Amniotic stem cell (primary cell): ENCODE measurements around the gene FAAH.
"Not testable (repeated sequence)": the region's sequence is repeated elsewhere in the genome, so short reads cannot be mapped to it uniquely, and the experiment has no call there.

Source experiments
- DNase-seq: peaks from one replicate; lab custom pipeline; 2025; lab: John Stamatoyannopoulos, UW

FAAH gene

DNA sequence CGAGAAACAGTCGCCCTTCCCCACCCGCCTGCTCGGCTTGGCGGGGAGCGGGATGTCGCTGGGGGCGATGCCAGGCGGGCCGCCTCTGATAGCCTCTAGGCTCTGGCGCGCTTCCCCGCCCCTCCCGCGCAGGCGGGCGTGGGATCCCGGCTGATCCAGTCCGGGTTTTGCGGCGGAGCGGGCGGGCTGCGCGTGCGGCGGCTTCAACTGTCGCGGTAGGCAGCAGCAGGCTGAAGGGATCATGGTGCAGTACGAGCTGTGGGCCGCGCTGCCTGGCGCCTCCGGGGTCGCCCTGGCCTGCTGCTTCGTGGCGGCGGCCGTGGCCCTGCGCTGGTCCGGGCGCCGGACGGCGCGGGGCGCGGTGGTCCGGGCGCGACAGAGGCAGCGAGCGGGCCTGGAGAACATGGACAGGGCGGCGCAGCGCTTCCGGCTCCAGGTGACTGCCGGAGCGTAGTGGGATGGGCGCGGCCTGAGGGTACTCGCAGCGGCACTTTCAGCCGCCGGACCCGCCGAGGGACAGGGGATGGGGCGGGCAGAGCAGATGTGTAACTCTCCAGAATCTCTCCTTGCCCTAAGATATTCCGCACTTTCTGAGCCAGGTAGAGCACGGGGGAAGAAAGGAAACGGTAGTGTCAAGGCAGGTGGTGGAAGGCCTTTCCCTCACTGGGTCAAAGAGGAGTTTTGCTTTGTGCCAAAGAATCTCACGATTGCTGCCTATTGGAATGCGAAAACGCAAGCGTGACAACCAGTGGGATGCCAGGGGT lies at the start of gene FAAH:
FAAH (plus strand) TSS at position 210 of the 764 bp plus-strand sequence; CDS start at position 242, 32 bp downstream.
- no peak for DNase-seq

DNA sequence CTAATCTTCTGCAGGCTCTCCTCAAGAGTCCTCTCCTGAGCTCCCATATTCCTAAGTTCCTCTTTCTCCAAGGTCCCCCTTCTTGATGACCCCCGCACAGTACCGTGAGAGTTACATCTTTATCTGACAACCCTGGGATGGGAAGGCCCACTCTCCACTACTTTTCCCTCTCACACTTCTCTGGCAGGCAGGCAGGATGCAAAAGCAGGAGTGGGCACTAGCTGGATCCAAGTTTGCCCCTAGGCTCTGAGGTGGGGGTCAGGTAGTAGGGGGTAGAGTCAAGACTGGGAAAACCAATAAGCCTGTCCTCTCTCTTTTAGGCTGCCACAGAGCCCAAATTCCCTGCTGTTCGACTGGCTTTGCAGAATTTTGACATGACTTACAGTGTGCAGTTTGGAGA lies 49.6 kb upstream of the FAAH start:
- DNase-seq, result no peak

GRCh38 chr1:46345281-46345680 lies 48.8 kb upstream of the FAAH start:
- DNase-seq, result no peak

DNA sequence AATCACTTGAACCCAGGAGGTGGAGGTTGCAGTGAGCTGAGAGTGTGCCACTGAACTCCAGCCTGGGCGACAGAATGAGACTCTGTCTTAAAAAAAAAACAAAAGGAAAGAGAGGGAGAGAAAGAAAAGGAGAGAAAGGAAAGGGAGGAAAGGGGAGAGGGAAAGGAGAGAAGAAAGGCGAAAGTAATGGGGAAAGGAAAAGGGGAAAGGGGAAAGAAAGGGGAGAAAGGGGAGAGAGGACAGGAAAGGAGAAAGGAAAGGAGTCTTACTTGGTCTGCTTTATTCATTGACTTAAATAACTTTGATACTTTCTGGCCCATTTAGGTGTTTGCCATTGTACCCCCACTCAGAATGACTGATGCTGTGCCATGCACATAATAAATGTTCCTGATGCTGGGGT lies 41.8 kb upstream of the FAAH start:
- DNase-seq, result no peak

- not testable (repeated sequence) for DNase-seq
Observed at GRCh38 chr1:46355920-46356319, 38.2 kb upstream of the FAAH start.

- no peak for DNase-seq
Observed at GRCh38 chr1:46362158-46362557, 32.0 kb upstream of the FAAH start.

DNA sequence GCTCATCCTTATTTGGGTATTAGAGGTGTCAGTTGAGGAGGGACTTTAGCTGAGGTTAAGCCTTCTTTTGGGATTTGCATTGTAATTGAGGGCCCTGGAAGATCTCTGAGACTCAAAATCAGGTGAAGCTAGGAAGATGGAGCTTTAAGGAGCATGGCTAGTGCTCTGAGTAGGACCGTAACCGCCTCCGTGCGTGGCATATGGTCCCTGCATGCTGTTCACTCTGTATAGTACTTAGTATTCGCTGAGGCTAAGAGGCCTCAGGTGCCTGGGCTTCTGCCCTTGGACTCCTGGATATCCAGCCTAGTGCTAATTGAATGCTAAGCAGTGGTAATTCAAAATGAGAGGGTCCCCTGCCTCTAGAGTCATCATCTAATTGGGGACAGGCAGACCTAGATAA lies 31.0 kb upstream of the FAAH start:
- no peak for DNase-seq

- DNase-seq, result no peak
Observed at GRCh38 chr1:46364612-46365011, 29.5 kb upstream of the FAAH start.

GRCh38 chr1:46365796-46366195 lies 28.3 kb upstream of the FAAH start:
- not testable (repeated sequence) for DNase-seq

DNA sequence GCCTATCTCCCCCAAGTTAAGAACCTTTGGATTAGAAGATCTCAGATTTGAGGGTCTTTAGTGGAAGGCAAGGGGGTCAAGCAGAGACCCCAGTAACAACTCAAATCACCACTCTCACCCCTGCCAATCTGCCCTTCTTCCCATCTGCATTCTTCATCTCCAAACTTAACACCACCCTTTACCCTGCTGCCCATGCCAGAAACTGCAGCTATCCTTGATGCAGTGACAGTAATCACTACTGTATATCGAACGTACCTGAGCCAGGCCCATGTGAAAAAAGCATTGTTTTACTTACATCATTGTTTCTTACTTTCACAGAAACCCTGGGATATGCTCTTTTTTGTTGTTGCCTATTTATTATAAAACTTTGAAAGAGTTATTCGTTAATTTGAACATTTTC lies 27.0 kb upstream of the FAAH start:
- DNase-seq, result no peak

DNA sequence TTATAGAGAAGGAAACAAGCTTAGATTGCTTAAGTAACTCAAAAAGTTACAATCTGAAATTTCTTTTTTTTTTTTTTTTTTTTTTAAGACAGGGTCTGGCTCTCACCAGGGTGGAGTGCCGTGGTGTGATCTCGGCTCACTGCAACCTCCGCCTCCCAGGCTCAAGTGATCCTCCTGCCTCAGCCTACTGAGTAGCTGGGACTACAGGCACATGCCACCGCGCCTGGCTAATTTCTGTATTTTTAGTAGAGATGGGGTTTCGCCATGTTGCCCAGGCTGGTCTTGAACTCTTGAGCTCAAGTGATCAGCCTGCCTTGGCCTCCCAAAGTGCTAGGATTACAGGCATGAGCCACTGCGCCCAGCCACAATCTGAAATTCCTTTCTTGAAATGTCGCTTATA lies 26.4 kb upstream of the FAAH start:
- not testable (repeated sequence) for DNase-seq

- no peak for DNase-seq
Observed at GRCh38 chr1:46368791-46369190, 25.3 kb upstream of the FAAH start.

DNA sequence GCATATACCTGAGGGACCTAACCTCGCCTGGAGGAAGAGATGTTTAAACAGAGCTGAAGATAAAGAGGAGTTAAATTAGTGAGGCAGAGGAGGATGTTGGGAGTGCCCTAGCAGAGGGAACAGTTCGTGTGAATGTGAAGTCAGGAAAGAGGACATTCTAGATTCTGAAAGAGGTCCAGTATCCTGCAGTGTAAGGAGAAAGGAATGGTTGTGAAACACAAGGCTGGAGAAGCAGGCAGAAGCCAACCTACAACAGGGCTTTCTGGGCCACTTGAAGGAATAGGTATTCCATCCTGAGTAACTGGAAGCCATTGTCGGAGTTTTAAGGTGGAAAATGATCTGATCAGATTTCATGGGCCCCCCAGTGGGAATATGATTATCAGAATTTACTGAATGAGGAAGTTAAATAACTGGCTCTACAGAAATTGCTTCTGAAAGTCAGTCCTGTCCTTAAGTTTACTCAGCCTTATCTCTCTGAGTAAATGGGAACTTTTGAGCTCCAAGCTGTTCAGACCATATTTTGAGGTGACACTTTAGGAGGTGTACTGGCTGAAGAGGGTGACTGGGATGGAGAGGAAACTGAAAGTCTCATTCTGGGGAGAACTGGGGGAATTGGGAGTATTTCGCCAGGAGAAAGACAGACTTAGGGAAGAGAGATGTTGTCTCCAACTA lies 24.4 kb upstream of the FAAH start:
- no peak for DNase-seq

GRCh38 chr1:46370214-46370633 lies 23.9 kb upstream of the FAAH start:
- DNase-seq, result no peak

GRCh38 chr1:46372431-46372830 lies 21.7 kb upstream of the FAAH start:
- DNase-seq, result no peak

DNA sequence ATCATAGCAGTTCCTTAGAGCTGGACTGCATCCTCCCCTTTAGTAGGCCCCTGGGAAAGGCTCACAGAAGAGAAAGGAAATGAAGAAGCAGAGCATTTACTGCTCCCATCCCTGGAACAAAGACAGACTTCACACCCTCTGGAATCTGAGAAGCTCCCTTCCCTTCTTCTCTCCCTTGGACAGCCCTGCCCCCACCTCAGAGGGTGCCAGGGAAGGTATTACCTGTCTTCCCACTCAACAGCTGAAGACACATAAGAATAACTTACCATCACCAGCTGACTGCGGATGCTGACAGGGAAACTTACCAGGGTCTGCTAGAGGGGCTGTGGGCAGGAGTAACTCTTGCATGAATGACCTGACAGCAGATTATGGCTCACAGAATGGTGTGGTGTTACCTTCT lies 14.1 kb upstream of the FAAH start:
- no peak for DNase-seq

DNA sequence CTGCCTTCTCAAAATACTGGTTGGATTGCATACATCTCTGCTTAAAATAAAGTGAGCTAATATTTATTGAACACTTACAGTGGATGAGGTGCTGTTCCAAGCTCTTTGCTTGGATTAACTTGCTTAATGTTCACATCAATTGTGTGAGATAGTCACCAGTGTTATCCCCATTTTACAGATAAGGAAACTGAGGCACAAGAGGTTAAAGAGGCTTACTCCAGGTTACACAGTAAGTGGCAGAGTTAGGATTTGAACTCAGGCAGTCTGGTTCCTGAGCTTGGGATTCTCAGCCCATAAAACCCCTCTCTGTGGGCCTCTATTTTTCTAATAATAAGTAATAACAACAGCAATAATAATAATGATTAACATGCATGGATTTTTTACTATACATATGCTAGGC lies 13.6 kb upstream of the FAAH start:
- DNase-seq, result no peak

- no peak for DNase-seq
Observed at GRCh38 chr1:46393510-46393909, 607 bp upstream of the FAAH start.

DNA sequence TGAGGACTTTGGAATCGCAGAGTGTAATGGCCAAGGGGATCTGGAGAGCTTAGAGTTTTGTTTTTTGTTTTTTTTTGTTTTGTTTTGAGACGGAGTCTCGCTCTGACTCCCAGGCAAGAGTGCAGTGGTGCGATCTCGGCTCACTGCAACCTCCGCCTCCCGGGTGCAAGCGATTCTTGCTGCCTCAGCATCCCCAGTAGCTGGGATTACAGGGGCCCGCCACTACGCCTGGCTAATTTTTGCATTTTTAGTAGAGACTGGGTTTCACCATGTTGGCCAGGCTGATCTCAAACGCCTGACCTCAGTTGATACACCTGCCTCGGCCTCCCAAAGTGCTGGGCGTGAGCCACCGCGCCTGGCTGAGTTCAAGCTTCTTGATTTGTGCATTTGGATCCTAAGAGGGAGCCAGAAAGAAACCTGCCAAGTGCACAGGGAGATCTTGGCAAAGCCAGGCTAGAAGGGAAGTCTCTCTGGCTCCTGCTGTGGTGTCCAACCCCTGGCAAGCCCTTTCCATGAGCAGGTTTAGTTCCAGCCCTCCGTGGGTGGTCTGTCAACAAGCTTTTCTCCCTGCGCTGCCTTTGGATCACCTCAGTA lies 852 bp downstream of the FAAH start:
- DNase-seq, result no peak

GRCh38 chr1:46396441-46397398 lies 2.6 kb downstream of the FAAH start:
- no peak for DNase-seq

DNA sequence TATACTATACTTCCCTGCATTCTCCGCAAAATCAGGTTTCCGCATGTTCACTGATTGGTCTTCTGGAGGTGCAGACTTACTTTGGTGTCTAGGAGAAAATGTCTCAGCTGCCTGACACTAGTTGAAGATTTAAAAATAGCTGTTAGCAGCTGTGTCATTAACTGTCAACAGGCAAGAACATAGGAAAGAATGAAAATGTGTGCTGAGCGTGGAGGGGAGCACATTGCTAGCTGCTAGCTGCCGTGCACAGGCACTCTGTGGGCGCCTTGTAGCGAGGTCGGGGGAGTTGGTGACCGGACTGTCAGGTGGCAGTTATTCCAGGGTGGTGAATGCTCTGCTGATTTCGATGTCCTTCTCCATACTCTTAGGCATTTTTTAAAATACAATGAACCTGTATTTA lies 5.2 kb downstream of the FAAH start:
- no peak for DNase-seq

- DNase-seq, result no peak
Observed at GRCh38 chr1:46400421-46400820, 6.3 kb downstream of the FAAH start.
